Natural killer cell (primary cell): ENCODE data around the gene B3GNT7. TPM values are rescaled to one million over a fixed set of nuclear protein-coding genes. Genes with fewer than 3 reads are reported as not detected.

Source experiments
- ATAC-seq, 3 donors: fragments of 150-1000 bp in 2 of 3; fragments of 200-7000 bp in 1 of 3; cut with Tn5 transposase; 1 replicate in 1 of 3; 2 replicates in 2 of 3; pipeline ENCODE4 v1.10.0; 2021; ENCODE audit warnings: mild to moderate bottlenecking in 2 of 3, moderate library complexity in 2 of 3
- DNase-seq, 2 donors: peaks; one replicate each; pipeline versions ENCODE4 v3.0.0 to v3.0.0-alpha.2; 2013 to 2021; ENCODE audit warnings: mixed read lengths in 1 of 2
- H3K27ac ChIP-seq: one replicate; pipeline ENCODE4 v1.5.1; 2013; ENCODE audit warnings: mild to moderate bottlenecking, low read length
- H3K27me3 ChIP-seq: one replicate; pipeline ENCODE4 v1.6.1; 2013; ENCODE audit warnings: low read length; ENCODE audit not compliant: control insufficient read depth, insufficient read depth
- H3K36me3 ChIP-seq: one replicate; pipeline ENCODE4 v1.6.1; 2013; ENCODE audit warnings: low read length; ENCODE audit not compliant: control insufficient read depth, insufficient read depth
- H3K4me1 ChIP-seq: one replicate; pipeline ENCODE4 v1.6.1; 2013; ENCODE audit warnings: low read length; ENCODE audit not compliant: control insufficient read depth, insufficient read depth
- H3K4me3 ChIP-seq: one replicate; pipeline ENCODE4 v1.5.1; 2013; ENCODE audit warnings: low read length
- H3K9me3 ChIP-seq: one replicate; pipeline ENCODE4 v1.6.1; 2013; ENCODE audit warnings: low read length; ENCODE audit not compliant: control insufficient read depth, insufficient read depth
- H3K27ac Mint-ChIP-seq, 2 donors: one replicate each; pipeline ENCODE4 v1.8.0; 2022; ENCODE audit warnings: mild to moderate bottlenecking in 2 of 2, mixed read lengths in 2 of 2, moderate library complexity in 1 of 2
- H3K27me3 Mint-ChIP-seq, 2 donors: one replicate each; pipeline ENCODE4 v1.8.0; 2022; ENCODE audit warnings: low read depth in 2 of 2, mixed read lengths in 2 of 2
- H3K36me3 Mint-ChIP-seq: one replicate; pipeline ENCODE4 v1.8.0; 2022; ENCODE audit warnings: mixed read lengths
- H3K4me1 Mint-ChIP-seq, 2 donors: one replicate each; pipeline ENCODE4 v1.8.0; 2022; ENCODE audit warnings: mixed read lengths in 2 of 2
- H3K4me3 Mint-ChIP-seq: one replicate; pipeline ENCODE4 v1.8.0; 2022; ENCODE audit warnings: mild to moderate bottlenecking, moderate library complexity, mixed read lengths
- H3K9me3 Mint-ChIP-seq, 2 donors: one replicate each; pipeline ENCODE4 v1.8.0; 2022; ENCODE audit warnings: mixed read lengths in 2 of 2
- CTCF ChIP-seq: fragments of 200-600 bp; IDR thresholded peaks from one replicate; pipeline ENCODE4 v1.8.0; 2022; ENCODE audit warnings: antibody characterized with exemption
- WGBS: methylation state at CpG from one replicate; pipeline ENCODE4 v1.1.7; 2013; ENCODE audit warnings: missing lambda C conversion rate; ENCODE audit not compliant: insufficient coverage; 5-methylcytosine and 5-hydroxymethylcytosine counted together
- intact Hi-C: fragments of 100-400 bp; cut with micrococcal nuclease; formaldehyde crosslinking; loops from one replicate; pipeline ENCODE4 v1.14.2; 2022
- total RNA-seq, 4 donors: library from RNA; stranded (reverse); fragments of 120-200 nt in 1 of 4; gene quantifications; one replicate each; pipeline versions ENCODE4 v1.2.3 to v1.2.4, GENCODE V29; 2013 to 2022

Gene B3GNT7
- total RNA-seq, 3 donors from 2014 or later (not counting 1 experiment from before 2014, with no cell fraction given): 87.5 to 151 (median 113) TPM

GRCh38 chr2:231411831-231412617, 16.5 kb downstream of the B3GNT7 start:
- peak overlapping the region; percentile 25 for H3K4me3 ChIP-seq
- H3K27ac Mint-ChIP-seq: peak overlapping the region in 1 of 2 donors; percentile 35
- WGBS: 5% methylated on average over 67 of the region's 67 CpGs

GRCh38 chr2:231412618-231412963, 17.1 kb downstream of the B3GNT7 start:
- Mint-ChIP-seq H3K4me3 (peak overlapping the region; percentile 50), H3K4me1 (peaks cover 0 to 5% of the 10 kb centered on the region in 2 donors), H3K36me3 (no peaks in the 10 kb centered on the region), H3K9me3 (peaks cover 0 to 5% of the 10 kb centered on the region in 2 donors), H3K27ac (no peak overlapping the region), H3K27me3 (peaks cover 0 to 17% of the 10 kb centered on the region in 2 donors)
- peaks cover 6% of the 10 kb centered on the region for H3K27me3 ChIP-seq
- peaks cover 10% of the 10 kb centered on the region for H3K4me1 ChIP-seq
- H3K27ac ChIP-seq: no peak overlapping the region
- no peaks in the 10 kb centered on the region for H3K36me3 ChIP-seq
- peak; percentile 7 for TF ChIP-seq CTCF
- 61% methylated on average over 9 of the region's 9 CpGs for WGBS
- no peak overlapping the region for H3K4me3 ChIP-seq
- ATAC-seq: no peak
- H3K9me3 ChIP-seq: peaks cover 9% of the 10 kb centered on the region
- DNase-seq: no peak
- intact Hi-C loops: loop anchor here (1.0 to 5.0 kb wide), 6 partner anchors 40 to 308 kb away; no protein-coding TSS in a partner anchor

More at GRCh38 chr2:231411831-231412617, 16.5 kb downstream of the B3GNT7 start:
- Histone ChIP-seq H3K4me1 (peaks cover 10% of the 10 kb centered on the region), H3K9me3 (peaks cover 9% of the 10 kb centered on the region), H3K27me3 (peaks cover 6% of the 10 kb centered on the region), H3K27ac (no peak overlapping the region), H3K36me3 (no peaks in the 10 kb centered on the region)
- peak overlapping the region; percentile 89 for H3K4me3 Mint-ChIP-seq
- no peaks in the 10 kb centered on the region for H3K36me3 Mint-ChIP-seq
- peaks cover 2 to 7% of the 10 kb centered on the region in 2 donors for H3K4me1 Mint-ChIP-seq
- intact Hi-C loops: loop anchor here (1.0 to 5.0 kb wide), 6 partner anchors 40 to 308 kb away; no protein-coding TSS in a partner anchor
- peak; percentile 82 for TF ChIP-seq CTCF
- H3K9me3 Mint-ChIP-seq: peaks cover 0 to 5% of the 10 kb centered on the region in 2 donors
- peaks cover 0 to 17% of the 10 kb centered on the region in 2 donors for H3K27me3 Mint-ChIP-seq
- DNase-seq (peak; percentile 74 to 80), ATAC-seq (peak; percentile 99 to 100 (median 99))

- H3K4me1 Mint-ChIP-seq: peaks cover 0 to 5% of the 10 kb centered on the region in 2 donors
- no peak overlapping the region for H3K27ac Mint-ChIP-seq
- peaks cover 9% of the 10 kb centered on the region for H3K9me3 ChIP-seq
- peaks cover 0 to 5% of the 10 kb centered on the region in 2 donors for H3K9me3 Mint-ChIP-seq
- no peak overlapping the region for H3K4me3 Mint-ChIP-seq
- DNase-seq (no peak), ATAC-seq (no peak)
- intact Hi-C loops: loop anchor here (2.0 to 5.0 kb wide), 4 partner anchors 39 to 166 kb away; no protein-coding TSS in a partner anchor
- no peak overlapping the region for H3K4me3 ChIP-seq
- peaks cover 10% of the 10 kb centered on the region for H3K4me1 ChIP-seq
- H3K36me3 ChIP-seq: no peaks in the 10 kb centered on the region
- WGBS: 95% methylated on average over 6 of the region's 6 CpGs
- no peaks in the 10 kb centered on the region for H3K36me3 Mint-ChIP-seq
- no peak for TF ChIP-seq CTCF
- H3K27ac ChIP-seq: no peak overlapping the region
- H3K27me3 ChIP-seq: peaks cover 6% of the 10 kb centered on the region
- peaks cover 0 to 17% of the 10 kb centered on the region in 2 donors for H3K27me3 Mint-ChIP-seq
Measured at GRCh38 chr2:231413456-231413855, 17.9 kb downstream of the B3GNT7 start.
